NCI-H128 (cell line): ENCODE measurements around the gene MEG3.

ENCODE experiments used
- DNase-seq: peaks from one replicate; lab custom pipeline; 2025; ENCODE audit not compliant: unreplicated experiment; lab: John Stamatoyannopoulos, UW

The MEG3 gene

GRCh38 chr14:100830681-100831080 lies 4.8 kb downstream of the MEG3 start:
- DNase-seq = no peak

- DNase-seq = no peak
Measured at GRCh38 chr14:100832311-100832960, 6.5 kb downstream of the MEG3 start.

GRCh38 chr14:100834082-100834793 lies 8.3 kb downstream of the MEG3 start:
- no peak for DNase-seq

GRCh38 chr14:100834794-100835547 lies 9.1 kb downstream of the MEG3 start:
- DNase-seq = no peak

GRCh38 chr14:100835548-100836310 lies 9.8 kb downstream of the MEG3 start:
- DNase-seq = no peak

- DNase-seq = no peak
Measured at GRCh38 chr14:100836311-100836805, 10.4 kb downstream of the MEG3 start.

- no peak for DNase-seq
Measured at GRCh38 chr14:100836941-100837804, 11.3 kb downstream of the MEG3 start.

GRCh38 chr14:100837805-100838350 lies 12.0 kb downstream of the MEG3 start:
- DNase-seq = no peak

- no peak for DNase-seq
Measured at GRCh38 chr14:100838493-100839314, 12.8 kb downstream of the MEG3 start.

- no peak for DNase-seq
Measured at GRCh38 chr14:100839315-100839585, 13.3 kb downstream of the MEG3 start.

GRCh38 chr14:100839681-100840111 lies 13.8 kb downstream of the MEG3 start:
- no peak for DNase-seq

GRCh38 chr14:100840286-100841065 lies 14.6 kb downstream of the MEG3 start:
- DNase-seq = no peak

GRCh38 chr14:100841066-100841760 lies 15.3 kb downstream of the MEG3 start:
- no peak for DNase-seq

- DNase-seq = peak; percentile 58
Measured at GRCh38 chr14:100841761-100842403, 16.0 kb downstream of the MEG3 start.

GRCh38 chr14:100842799-100843198 lies 16.9 kb downstream of the MEG3 start:
- no peak for DNase-seq

- no peak for DNase-seq
Measured at GRCh38 chr14:100844082-100844408, 18.1 kb downstream of the MEG3 start.

GRCh38 chr14:100844421-100844820 lies 18.5 kb downstream of the MEG3 start:
- no peak for DNase-seq
